ENCODE data around the gene KCNG1.

Gene KCNG1

DNA sequence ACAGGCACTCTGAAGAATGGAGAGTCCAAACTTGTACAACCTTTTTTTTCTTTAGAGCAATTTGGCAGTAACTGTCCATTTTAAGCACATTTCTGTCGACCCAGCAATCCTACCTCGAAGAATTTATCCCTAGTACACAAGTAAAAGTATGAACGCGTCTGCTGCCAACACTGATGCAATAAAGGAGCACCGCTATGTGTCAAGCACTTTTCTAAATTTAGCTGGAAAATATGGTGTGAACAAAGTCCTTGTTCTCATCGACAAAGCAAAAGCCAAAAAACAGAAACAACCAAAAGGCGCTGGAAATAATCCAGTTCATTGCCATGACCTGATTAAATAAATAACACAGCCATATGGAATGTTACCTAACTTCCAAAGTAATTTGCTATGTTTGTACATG, 65.6 kb downstream of the KCNG1 start:
- DNase-seq (ENCODE audit: low spot score) (no peak), FAIRE-seq (no peak)

DNA sequence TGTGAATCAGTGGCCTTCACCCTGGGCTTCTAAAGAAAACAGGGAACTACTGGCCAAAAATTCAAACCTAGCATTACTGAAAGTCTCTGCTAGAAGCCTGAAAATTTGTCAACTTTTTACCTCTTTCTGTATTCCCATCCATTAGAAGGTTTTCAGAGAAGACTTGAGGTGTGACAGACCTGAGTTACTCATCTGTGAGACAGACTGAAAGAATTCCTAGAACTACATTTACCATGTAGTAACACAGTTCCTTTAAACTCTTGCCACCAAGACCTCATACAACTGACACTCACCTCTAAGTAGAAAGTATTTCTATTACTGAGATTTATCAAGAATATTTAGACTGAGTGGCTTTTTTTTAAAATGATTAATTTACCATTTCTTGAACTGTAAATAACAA, 69.1 kb downstream of the KCNG1 start:
- DNase-seq (ENCODE audit: low spot score) (no peak), FAIRE-seq (no peak)
